GM18526 (cell line): ENCODE measurements around the gene ESRRG.

Experiments used
- POLR2A ChIP-seq: IDR thresholded peaks from 3 replicates; pipeline ENCODE4 v1.6.1; 2011; ENCODE audit not compliant: insufficient read length; ENCODE audit errors: extremely low read depth

The ESRRG gene

DNA sequence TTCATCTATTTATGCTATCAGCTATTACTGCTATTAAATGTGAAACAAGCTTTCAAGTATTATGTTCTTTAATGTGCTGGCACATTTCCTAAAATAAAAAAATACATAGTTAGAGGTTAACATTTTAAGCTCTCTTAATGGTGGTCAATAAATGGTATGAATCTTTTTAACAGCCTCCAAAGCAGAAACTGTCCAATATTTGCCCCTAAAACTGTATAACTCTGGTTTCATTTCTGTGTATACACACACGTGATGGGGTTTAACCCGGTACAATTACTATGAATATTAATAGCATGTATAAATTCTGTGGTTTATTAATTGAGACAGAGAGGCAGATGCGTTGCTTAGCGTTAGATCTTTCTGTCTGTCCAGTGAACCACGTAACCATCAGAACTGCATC is 2.2 kb downstream of the ESRRG start:
- no peak for TF ChIP-seq POLR2A

DNA sequence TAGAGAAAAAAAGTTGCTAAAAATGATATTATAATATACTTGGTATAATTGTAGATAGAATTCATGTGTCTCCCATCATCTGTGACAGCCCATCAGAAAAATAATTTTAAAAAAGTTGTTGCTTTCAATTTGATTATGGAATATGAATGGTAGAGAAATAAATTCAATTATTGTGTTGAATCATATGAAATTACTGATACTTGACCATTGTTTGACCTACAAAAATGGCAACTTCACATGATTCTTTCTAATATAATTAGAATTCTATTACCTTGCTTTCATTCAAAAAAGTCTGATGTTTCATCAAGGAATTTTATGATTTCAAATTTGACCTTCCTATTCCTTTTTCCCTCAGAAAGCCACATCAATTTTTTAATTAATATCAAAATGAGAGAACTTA is 11.5 kb downstream of the ESRRG start:
- TF ChIP-seq POLR2A: no peak

DNA sequence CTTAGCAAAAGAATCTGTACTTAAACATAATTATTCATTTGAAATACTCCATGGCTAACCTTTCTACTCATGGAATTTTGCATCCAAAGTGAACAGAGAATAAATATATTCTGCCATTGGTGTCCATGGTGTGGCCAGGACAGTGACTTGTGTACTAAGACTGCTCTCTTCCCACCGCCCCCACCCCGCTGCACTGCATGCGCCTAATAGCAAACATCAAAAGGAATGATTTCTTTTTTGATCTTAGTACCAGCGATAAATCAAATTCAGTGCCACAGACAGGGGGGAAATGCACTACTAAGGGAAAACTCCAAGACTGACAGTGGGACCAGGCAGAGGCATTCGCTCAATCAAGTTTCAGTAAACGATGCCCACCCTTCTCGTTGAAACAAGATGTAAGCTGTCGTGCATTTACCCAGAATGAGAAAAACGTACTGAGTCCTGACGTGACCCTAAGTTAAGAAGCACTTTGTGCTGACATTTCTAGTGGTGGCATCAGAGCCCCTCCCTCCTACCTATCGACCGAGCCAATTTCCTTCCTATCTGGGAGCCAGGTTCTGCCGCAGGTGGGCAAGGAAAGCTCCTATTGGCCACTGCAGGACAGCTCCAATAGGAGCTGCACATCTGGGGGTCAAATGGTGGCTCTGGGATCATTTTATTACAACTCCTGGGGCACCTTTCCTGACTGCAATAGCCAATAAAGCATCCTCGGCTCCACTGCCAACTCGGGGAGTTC is 12.5 kb downstream of the ESRRG start:
- no peak for TF ChIP-seq POLR2A

DNA sequence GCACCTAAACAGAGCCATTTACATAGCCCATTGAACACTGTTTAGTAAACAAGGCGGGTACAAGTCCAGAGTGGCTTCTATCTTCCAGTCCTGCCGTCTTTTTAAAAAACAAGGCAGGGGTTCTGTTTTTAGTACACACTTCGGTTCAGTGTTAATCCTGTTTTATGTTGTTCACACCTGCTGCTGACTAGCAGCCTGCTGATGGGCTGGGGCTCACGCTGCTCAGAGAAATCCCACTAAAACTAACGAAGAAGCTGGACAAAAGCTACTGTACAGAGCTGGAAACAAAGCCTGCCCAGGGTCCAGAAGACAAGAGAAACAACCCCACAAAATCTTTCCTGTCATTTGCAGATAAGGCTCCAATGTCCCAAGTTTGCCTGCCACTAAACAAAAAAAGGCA is 13.2 kb downstream of the ESRRG start:
- TF ChIP-seq POLR2A: no peak

DNA sequence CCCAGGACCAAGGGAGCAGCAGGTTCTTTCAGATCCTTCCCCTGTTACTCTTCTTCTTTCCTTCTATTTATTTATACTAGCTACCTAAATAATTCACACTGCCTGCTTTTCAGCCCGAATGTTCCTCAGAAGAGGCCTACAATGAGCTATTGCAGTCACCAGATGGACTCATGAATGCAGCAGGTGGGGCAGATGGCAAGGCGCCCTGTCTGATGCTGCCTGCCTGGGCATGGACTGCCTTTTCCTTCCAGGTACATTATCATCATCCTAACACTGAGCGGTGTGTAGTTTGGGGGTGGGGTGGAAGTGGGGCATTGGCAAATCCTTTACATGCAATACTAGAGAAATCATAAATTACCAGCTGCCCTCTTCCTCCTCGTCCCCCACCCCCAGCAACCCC is 17.6 kb downstream of the ESRRG start:
- no peak for TF ChIP-seq POLR2A

- TF ChIP-seq POLR2A: no peak
These were observed 21.1 kb downstream of the ESRRG start for GRCh38 chr1:216702170-216702569.

- TF ChIP-seq POLR2A: no peak
These were observed 22.4 kb downstream of the ESRRG start for GRCh38 chr1:216700779-216701178.

- TF ChIP-seq POLR2A: no peak
These were observed 31.5 kb downstream of the ESRRG start for GRCh38 chr1:216691710-216692109.

GRCh38 chr1:216690603-216691002 is 32.6 kb downstream of the ESRRG start:
- no peak for TF ChIP-seq POLR2A

- TF ChIP-seq POLR2A: no peak
These were observed 35.0 kb downstream of the ESRRG start for GRCh38 chr1:216688127-216688657.

- TF ChIP-seq POLR2A: no peak
These were observed 36.1 kb downstream of the ESRRG start for GRCh38 chr1:216686860-216687766.

- TF ChIP-seq POLR2A: no peak
These were observed 40.5 kb downstream of the ESRRG start for GRCh38 chr1:216682752-216683151.

DNA sequence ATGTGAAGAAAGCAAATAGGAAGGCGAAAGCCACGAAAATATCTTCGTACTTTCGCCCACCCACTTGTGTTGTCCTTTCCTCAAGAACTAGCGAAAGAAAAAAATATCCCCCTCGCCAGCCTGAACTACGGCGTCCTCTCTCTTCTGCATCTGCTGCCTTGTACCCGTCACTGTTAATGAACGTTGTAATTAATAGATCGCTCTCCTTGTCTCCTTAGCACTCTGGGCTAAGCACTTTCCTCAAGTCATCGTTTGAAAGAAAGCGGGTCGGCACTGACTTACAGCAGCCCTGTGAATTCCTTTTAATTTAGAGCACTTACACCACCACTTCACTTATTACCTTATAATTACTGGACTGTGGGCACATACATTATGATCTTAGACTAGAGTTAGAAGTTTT is 44.1 kb downstream of the ESRRG start:
- TF ChIP-seq POLR2A: no peak

GRCh38 chr1:216670118-216670883 is 52.9 kb downstream of the ESRRG start:
- TF ChIP-seq POLR2A: no peak

DNA sequence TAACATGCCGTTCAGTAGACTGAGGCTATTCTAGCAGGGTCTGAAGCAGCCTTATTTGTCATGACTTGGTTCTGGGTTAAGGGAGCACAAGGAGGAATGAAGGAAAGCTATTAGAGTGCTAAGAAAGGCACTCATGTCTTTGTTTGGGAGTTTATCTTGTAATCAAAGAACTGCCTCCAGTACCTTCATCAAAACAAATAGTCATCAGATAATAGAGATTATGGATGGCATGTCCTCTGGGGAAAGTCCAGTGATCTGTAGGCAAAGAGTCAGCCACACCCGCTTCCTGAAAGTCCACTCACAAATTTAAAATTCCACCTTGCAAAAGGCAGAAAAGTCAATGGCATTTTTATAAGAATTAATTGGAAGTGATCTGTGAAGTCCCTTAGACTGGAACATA is 56.8 kb downstream of the ESRRG start:
- TF ChIP-seq POLR2A: no peak

- TF ChIP-seq POLR2A: no peak
These were observed 57.4 kb downstream of the ESRRG start for GRCh38 chr1:216665856-216666255.

DNA sequence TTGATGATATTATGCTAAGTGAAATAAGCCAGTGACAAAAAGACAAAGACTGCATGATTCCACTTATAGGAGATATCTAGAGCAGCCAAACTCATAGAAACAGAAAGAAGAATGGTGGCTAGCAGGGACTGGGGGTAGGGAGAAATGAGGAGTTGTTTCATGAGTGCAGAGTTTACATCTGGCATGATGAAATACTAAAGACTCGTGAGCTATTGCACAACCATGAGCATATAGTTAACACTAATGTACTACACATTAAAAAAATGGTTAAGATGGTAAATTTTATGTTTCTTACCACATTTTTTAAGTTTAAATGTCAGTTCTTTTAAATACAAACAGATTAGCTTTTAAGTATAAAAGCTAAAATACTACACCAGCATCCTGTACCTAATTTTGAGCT is 57.8 kb downstream of the ESRRG start:
- TF ChIP-seq POLR2A: no peak
